COLO668 (cell line): ENCODE data around the gene GUCY2F.

Experiments used
- DNase-seq: peaks from one replicate; lab custom pipeline; 2025; ENCODE audit not compliant: unreplicated experiment; lab: John Stamatoyannopoulos, UW

Gene GUCY2F

DNA sequence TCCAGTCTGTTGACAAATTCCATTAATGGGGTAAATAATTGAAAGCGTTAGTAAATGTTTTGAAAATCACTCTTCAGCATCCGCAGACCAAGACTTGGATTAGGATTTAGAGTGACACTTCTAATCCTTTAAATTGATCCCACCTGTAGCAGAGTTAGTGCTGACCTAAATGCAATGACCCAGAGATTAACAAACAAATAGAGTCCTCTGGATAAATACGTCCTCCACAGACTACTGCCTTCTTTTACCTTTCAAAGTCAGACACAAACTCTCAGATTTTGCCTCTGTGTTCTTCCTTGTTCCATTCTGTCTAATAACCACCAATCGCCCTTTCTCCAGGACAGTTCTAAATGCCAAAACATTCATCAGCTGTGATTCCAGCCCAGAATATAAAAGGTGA is at the start of gene GUCY2F:
GUCY2F (minus strand) TSS at position 101 of the 400 bp plus-strand sequence. CDS start 6,150 bp downstream, outside the sequence.
- DNase-seq, result no peak

DNA sequence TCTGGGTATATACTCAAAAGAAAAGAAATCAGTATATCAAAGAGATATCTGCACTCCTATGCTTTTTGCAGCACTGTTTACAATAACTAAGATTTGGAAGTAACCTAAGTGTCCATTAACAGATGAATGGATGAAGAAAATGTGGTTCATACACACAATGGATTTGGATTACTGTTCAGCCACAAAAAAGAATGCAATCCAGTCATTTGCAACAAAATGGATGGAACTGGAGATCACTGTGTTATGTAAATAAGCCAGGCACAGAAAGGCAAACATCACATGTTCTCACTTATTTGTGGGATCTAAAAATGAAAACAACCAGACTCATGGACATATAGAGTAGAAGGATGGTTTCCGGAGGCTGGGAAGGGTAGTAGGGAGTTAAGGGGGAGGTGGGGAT is 37.1 kb upstream of the GUCY2F start:
- DNase-seq, result no peak

DNA sequence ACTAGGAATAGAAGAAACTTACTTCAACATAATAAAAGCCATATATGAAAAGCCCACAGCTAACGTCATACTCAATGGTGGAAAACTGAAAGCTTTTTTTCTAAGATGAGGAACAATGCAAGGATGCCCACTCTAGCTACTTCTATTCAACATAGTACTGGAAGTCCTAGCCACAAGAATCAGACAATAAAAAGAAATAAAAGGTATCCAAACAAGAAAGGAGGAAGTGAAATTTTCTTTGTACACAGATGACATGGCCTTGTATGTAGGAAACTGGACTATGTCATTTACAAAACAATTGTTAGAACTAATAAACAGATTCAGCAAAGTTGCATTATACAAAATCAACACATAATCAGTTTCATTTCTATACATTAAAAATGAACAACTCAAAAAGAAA is 29.2 kb upstream of the GUCY2F start:
- no peak for DNase-seq

DNA sequence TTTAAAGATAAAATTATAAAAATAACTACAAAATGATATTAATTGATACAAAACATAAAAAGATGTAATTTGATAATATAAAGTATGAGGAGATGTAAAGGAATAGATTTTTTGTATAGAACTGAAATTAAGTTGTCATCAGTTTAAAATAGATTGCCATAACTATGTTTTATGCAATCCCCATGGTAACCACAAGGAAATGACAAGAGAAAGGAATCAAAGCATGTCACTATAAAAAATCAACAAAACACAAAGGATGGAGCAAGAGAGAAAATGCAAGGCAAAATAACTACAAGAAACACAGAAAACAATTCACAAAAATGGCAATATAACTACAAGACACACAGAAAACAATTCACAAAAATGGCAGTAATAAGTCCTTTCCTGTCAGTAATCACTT is 27.0 kb upstream of the GUCY2F start:
- DNase-seq, result no peak

DNA sequence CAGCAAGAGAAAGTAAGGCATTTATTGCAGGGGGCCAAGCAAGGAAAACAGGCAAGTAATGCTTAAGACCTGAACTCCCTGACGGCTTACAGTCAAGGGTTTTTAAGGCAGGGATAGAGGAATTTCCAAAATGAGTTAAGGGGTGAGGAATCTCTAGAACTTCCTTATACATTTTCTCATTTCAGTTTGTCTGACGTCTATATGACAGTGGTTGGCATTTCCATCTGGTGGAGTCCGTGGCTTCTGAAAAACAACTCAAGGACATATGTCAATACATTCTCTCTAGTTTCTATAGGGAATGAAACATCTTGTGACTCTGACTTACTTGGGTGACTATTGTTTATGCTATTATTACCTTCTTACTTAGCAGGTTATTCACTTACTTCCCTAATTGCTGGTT is 19.3 kb upstream of the GUCY2F start:
- DNase-seq, result no peak

DNA sequence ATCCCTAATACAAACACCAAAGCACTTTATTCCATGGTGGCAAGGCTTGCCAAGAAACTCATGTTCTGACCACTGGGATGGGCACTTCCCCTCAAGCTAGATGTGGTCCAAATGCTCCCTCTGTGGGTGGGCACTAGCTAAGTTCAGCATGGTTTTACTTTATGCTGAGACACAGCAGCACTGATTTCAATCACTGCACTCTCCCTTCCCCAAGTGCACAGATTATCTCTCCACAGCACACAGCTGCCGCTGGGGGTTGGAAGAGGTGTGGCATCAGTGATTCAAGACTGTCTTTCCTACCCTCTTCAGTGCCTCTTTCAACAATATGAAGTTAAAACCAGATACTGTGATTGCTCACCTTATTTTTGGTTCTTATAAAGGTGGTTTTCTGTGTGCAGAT is 16.5 kb upstream of the GUCY2F start:
- DNase-seq, result no peak

DNA sequence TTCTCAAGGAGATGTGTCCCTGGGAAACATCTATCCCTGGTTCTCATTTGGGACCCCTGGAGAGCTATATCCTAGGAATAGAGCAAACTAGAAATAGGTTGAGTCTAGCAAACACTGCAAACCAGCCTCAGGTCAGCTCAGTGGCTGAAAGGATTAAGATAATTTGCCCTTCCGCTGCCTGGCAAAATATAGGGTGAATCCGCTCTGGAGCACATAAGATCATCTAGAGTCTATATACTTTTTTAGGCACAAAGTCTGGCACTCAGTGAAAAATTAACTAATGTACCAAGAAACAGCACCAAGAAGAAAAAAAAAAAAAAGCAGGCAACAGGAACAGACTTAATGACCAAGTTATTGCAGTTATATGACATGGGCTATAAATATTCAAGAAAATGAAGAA is 7.3 kb upstream of the GUCY2F start:
- DNase-seq, result no peak

DNA sequence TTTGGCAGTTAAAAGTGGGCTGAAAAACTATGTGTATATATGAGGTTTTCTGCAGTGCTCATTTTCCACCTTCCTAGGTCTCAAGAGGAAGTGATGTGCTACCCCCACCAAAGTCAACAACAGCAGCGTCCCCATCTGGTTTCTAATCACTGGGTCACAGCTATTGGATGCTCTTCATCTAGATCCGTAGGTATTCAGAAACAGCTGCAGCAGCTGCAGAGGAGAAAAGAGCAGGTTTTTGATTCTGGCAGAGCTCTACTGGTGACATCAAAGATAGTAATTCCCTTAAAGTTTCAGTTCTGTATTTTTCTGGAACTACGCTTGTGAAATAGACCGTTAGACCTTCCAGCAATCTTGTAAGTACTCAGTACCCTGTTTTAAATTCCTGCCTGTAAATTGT is 5.8 kb upstream of the GUCY2F start:
- no peak for DNase-seq

DNA sequence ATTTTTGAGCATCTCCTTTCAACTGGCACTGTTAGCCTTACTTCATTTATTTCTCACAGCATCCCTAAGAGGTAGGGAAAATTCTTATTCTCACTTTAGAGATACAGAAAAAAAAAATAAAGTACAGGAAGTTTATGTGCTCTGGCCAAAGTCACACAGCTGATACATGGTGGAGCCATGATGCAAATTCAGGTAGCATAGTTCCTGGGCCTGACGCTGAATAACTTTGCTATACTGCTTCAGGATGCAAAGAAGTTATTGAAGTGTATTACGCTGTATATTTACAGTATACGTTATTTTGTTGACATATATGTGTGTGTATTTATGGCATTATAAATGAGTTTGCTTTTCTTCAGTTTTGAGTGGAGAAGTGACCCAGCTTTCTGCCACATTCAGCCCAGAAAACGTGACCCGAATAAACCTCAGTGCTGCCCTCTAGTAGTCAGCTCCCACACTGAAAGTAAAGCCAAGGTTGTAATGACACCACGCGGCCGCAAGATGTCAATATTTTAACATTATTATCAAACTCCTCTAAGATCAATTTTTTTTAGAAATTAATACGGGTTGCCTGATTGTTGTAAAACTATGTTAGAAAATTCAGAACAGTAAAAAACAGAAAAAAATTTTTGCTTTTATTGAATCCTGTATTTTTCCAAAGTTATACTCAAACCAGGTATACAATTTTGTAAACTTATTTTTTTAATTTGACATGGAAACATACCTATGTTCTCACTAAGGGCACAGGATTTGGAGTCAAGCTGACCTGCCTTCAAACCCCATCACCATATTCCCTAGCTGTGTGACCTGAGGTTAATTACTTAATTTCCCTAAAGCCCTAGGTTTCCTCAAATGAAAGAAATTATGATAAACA is 3.8 kb upstream of the GUCY2F start:
- DNase-seq, result peak; percentile 21

DNA sequence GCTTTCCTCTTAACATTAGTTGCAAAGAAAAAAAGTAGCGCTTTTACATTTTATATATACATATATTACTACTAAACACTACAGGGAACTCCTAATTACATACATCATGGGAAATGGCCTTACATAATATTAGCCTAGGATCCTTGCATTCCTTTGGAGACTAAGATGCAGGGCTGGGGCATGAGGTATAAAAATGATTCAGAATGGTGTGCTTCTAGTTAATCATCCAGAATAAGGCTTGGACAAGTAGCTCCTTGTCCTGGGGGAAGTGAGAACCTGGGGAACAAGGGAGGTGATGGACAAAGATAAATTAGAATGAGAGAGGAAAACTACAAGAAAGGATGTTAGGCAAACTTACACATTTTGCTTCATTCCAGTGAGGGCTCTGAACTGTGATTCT is 3.0 kb upstream of the GUCY2F start:
- no peak for DNase-seq

DNA sequence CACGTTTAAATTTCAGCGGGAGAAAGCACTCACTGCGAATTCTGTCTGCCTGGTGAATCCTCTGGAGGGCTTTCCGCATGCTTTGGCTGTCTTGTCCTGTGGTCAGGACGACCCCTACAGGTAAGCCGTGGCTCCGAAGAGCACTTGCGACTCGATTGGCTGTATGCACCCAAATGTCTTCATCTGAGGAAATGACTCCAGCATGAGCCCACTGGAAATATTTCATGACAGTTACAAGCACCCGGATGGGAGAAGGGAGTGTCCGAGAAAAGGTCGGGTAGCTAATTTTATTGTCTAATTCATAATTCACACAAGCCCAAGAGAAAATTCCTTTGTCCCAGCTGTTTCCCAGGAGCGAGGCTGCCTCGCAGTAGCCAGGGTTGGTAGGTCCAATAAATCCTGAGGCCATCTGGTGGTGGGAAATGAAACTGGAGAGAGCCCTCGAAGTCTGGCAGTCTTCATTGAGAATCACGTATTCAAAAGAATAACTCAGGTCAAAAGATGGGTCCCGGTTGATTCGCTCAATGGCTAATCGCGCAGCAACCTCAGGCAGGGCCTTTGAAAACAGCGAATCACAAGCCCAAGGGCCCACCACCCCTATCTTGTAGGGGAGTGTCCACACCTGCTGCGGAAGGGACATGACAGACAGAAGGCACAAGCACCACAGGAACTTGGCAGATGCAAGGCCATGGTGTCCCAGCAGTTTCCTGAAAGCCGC is 6.6 kb downstream of the GUCY2F start:
- peak; percentile 1 for DNase-seq

DNA sequence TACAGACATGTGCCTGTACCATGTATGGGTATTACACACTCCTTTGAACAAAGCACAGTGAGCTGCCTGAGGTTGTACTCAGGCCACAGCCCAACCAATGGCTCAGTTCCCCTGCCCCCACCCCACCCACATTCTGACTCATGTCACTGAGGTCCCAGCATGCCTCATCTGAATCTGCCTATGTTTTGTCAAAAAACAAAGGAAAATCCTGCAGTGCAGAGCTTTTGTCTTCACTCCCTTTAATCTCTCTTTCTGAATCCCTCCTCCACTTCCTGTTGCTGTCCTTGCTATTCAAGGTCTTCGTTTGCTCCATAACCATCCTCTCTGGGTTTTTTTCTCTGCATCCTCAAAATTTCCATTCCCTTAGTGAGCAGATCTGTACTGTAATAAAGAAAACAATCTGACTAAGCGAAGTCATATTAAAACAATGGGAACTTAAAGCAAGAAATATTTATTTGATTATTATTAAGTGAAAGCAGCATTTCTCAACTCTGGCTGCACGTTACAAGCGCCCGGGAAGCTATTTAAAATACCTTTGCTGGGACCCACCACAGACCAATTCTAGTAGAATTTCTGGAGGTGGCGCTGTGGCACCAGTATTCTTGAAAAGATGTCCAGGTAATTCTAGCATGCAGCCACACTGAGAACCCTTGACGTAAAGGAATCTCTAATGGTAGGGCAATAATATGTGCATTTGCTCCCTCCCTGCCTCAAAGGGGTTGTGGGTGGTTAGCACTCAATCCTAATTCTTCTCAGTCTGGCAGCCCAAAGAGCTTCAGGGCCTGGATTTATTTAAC is 8.7 kb downstream of the GUCY2F start:
- no peak for DNase-seq

DNA sequence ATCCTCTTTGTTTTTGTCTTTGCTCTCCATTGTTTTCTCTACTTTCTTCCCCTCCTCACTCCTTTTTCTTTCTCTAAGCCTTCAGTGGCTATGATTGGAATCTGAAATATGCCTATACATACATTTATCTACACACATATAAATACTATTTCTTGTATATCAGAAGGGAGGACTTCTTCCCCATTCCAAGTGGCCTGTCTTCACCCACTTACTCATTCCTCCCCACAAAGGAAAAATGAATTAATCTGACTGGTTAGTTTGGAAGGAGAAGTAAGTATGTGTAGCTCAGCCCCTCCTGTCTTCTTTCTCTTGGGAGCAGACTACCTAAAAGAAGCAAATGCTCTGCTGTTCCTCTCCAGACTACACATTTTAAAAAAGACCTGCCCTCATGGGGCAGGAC is 17.7 kb downstream of the GUCY2F start:
- no peak for DNase-seq

DNA sequence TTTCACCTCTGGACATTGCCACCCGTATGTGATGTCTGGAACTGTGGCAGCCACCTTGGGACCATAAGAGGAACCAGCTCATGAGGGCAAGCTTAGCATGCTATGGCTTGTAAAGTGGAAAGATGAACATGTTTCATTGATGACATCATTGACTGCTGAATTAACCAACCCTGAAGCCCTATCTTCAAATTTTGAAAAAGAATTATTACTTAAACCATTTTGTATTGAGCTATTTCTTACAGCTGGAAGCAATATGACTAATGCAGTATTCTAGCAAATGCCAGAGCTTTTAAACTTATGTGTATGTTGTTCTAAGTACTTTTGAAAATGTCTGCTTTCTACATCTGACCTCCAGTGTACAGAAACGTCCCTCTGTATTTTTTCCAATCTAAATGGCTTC is 18.1 kb downstream of the GUCY2F start:
- DNase-seq, result no peak

DNA sequence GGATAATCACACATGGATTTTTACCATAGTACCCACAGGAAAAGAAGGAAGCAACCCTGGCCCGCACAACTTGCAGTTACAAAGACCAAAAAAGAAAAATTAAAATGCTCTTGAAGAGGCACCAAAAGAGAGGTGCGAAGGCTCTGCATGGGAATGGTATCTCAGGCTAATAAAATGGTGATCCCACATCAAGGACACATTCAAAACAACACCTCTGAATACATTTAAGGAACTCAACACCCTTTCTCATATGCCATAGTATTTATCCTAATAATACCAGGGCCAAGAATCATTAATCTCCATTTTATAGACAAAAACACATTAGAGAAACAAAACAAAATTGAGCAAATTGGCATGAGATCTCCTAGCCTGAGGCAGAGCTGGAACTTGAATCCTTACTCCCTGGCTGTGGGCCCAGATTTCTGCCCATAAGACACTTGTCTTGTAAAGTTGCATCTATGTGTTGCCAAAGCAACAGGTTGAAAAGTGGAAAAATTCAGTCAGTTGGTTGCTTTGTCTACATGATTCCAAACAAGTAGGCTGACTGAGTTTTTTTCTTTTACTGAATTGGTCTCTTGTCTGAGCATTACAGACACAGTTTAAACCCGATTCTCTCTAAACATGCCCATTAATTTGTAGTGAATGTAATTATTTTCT is 33.5 kb downstream of the GUCY2F start:
- no peak for DNase-seq

DNA sequence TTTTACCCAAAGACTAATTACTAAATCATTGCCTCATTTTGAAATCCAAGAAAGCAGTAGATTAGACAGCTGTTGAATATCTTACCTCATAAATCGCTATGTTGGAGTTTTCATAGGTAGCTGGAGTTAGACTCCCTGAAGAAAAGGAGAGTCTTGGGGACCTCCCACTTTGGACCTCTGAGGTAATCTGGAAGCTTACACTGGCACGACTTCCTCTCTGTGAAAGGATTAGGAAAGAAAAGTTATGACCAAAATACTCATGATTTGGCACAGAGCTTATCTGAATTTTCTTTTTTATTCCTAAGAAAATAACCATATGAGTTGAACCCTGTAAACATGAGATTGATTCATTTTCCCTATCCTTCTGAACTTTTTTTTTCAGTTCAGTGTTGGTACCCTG is 40.6 kb downstream of the GUCY2F start:
- no peak for DNase-seq

DNA sequence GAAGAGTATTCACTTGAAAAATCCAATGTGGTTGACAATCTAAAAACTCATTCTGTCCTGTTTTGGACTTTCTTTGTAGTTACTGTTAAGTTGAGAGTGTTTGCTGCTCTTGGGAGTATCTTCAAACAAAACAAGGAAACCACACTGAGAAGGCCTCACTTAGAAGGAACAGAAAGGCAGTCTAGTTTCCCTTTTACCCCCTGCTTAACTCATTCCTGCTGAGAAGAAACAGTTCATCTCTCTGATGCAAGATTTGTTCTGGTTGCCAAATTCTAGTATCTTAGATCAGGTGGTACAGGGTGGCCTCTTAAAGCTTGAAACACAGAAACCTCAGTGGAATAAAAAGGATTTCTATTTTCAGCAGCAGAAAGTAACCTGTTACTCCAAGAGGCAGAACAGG is 41.4 kb downstream of the GUCY2F start:
- DNase-seq, result no peak

DNA sequence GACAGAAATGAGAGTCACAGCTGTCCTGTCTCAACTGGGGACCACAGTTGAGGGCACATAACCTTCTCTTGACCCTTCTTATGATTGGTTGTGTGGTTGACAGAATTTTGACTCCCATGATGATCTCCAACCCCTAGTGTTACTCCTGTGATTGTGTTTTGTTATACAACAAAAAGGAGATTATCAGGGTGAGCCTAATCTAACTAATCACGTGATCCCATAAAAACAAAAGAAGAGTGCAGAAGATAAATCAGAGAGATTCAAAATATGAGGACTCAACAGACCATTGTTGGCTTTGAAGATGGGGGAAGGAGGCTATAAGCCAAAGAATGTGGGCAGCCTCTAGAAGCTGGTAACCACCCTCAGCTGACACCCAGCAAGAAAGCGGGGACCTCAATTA is 72.7 kb downstream of the GUCY2F start:
- DNase-seq, result no peak

DNA sequence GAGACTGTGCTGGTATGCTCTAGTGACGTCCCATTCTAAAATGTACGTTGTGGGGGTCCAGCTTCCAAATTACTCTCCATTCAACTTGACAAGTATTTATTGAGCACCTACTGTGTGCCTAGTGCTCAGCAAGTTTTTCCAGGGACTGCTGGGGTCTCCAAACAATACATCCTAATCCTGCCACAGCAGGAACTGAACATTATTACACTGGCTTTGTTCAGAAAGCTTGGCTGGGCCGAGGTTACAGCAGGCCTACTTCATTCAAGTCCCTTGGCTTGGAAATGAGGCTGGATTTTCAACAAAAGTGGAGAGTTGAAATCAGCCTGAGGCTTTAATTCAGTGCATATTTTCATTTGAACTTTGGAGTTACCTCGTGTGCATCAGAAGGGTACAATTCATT is 78.0 kb downstream of the GUCY2F start:
- DNase-seq, result no peak

DNA sequence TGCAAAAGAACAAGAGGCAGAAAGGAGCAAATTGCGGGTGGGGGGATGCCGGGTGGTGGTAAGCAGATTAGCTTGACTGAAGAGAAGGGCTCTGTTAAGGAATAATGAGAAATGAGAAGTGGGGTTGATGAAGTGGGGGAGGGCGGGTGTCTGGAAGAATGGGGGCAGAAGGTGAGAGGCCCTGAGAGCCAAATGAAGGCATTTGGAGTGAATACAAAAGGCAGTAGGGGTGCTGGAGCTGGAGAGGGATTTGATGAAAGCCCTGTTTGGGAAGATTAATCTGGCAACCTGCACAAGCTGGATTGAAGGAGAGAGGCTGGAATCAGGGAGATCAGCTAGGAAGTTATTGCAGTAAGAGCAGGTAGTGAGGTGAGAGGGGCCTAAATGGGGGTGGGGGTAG is 82.1 kb downstream of the GUCY2F start:
- DNase-seq, result no peak

DNA sequence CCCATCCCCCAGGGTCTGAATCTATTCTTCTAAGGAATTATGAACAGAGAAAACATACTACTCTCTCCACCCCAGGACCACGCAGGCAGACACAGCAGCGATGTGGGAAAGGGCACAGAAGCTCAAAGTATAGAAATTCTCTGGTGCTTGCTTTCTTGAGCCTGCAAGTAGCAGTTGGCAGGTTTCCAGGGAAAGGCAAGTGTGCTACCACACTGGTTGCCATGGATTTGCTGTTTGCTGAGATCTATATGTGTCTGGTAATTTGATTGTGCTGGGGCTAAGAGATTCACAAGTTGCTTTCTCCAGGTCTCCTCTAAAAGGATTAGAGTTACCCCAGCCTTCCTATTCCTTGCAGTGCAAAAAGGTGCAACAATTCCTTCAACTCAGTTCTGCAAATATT is 83.1 kb downstream of the GUCY2F start:
- no peak for DNase-seq
